HG03045 (cell line): ENCODE data around the gene PTPRN2.

Experiments used
- ATAC-seq: cut with Tn5 transposase; IDR thresholded peaks from one replicate; pipeline ENCODE4 v1.9.1; 2021; ENCODE audit warnings: mild to moderate bottlenecking, moderate library complexity; ENCODE audit not compliant: unreplicated experiment

The PTPRN2 gene

GRCh38 chr7:158030566-158030965, 557.1 kb downstream of the PTPRN2 start:
- no peak for ATAC-seq

- ATAC-seq, result no peak
These were observed 557.6 kb downstream of the PTPRN2 start for GRCh38 chr7:158030071-158030470.

GRCh38 chr7:158029509-158029908, 558.1 kb downstream of the PTPRN2 start:
- ATAC-seq, result no peak

GRCh38 chr7:158028971-158029370, 558.7 kb downstream of the PTPRN2 start:
- ATAC-seq, result no peak

GRCh38 chr7:158028290-158028941, 559.2 kb downstream of the PTPRN2 start:
- ATAC-seq, result no peak

GRCh38 chr7:158027646-158028045, 560.0 kb downstream of the PTPRN2 start:
- no peak for ATAC-seq

- no peak for ATAC-seq
These were observed 560.9 kb downstream of the PTPRN2 start for GRCh38 chr7:158026636-158027265.

- ATAC-seq, result no peak
These were observed 561.7 kb downstream of the PTPRN2 start for GRCh38 chr7:158025686-158026600.

- ATAC-seq, result no peak
These were observed 562.7 kb downstream of the PTPRN2 start for GRCh38 chr7:158024881-158025280.

- ATAC-seq, result no peak
These were observed 563.3 kb downstream of the PTPRN2 start for GRCh38 chr7:158024351-158024715.

GRCh38 chr7:158023681-158024350, 563.8 kb downstream of the PTPRN2 start:
- ATAC-seq, result no peak

GRCh38 chr7:158023157-158023556, 564.5 kb downstream of the PTPRN2 start:
- ATAC-seq, result no peak

GRCh38 chr7:158022601-158023000, 565.0 kb downstream of the PTPRN2 start:
- no peak for ATAC-seq

- ATAC-seq, result no peak
These were observed 565.8 kb downstream of the PTPRN2 start for GRCh38 chr7:158021836-158022235.

- ATAC-seq, result no peak
These were observed 566.9 kb downstream of the PTPRN2 start for GRCh38 chr7:158020706-158021095.

- no peak for ATAC-seq
These were observed 567.6 kb downstream of the PTPRN2 start for GRCh38 chr7:158019726-158020705.

GRCh38 chr7:158018971-158019645, 568.5 kb downstream of the PTPRN2 start:
- no peak for ATAC-seq

GRCh38 chr7:158018098-158018762, 569.4 kb downstream of the PTPRN2 start:
- ATAC-seq, result no peak
